ENCODE data around the gene TNS3. TPM values are rescaled to one million over a fixed set of nuclear protein-coding genes. Genes with fewer than 3 reads are reported as not detected.

The TNS3 gene
- total RNA-seq, 1 donor from 2014 or later, result 120 TPM

GRCh38 chr7:47371317-47371716 is 210.6 kb downstream of the TNS3 start:
- Mint-ChIP-seq H3K4me1 (ENCODE audit: low read depth) (peaks cover 4% of the 10 kb centered on the region), H3K27ac (no peak overlapping the region), H3K9me3 (ENCODE audit: low read depth) (no peaks in the 10 kb centered on the region), H3K27me3 (no peaks in the 10 kb centered on the region), H3K36me3 (ENCODE audit: insufficient read depth) (peaks cover 13% of the 10 kb centered on the region), H3K4me3 (ENCODE audit: low read depth) (no peak overlapping the region)
- no peak for DNase-seq (ENCODE audit: low spot score, unreplicated experiment)
- no peak for TF ChIP-seq CTCF (IDR thresholded peaks at IDR 0.05; ENCODE audit: unreplicated experiment)

- no peaks in the 10 kb centered on the region for H3K27me3 Mint-ChIP-seq
- TF ChIP-seq CTCF (IDR thresholded peaks at IDR 0.05; ENCODE audit: unreplicated experiment), result no peak
- no peaks in the 10 kb centered on the region for H3K9me3 Mint-ChIP-seq (ENCODE audit: low read depth)
- DNase-seq (ENCODE audit: low spot score, unreplicated experiment), result no peak
- no peak overlapping the region for H3K4me3 Mint-ChIP-seq (ENCODE audit: low read depth)
- H3K27ac Mint-ChIP-seq, result peak overlapping the region; percentile 89
- peaks cover 4% of the 10 kb centered on the region for H3K4me1 Mint-ChIP-seq (ENCODE audit: low read depth)
- peaks cover 13% of the 10 kb centered on the region for H3K36me3 Mint-ChIP-seq (ENCODE audit: insufficient read depth)
Observed at GRCh38 chr7:47370461-47371042, 211.4 kb downstream of the TNS3 start.

GRCh38 chr7:47369736-47370135 is 212.2 kb downstream of the TNS3 start:
- H3K4me3 Mint-ChIP-seq (ENCODE audit: low read depth), result no peak overlapping the region
- no peaks in the 10 kb centered on the region for H3K27me3 Mint-ChIP-seq
- no peaks in the 10 kb centered on the region for H3K9me3 Mint-ChIP-seq (ENCODE audit: low read depth)
- H3K4me1 Mint-ChIP-seq (ENCODE audit: low read depth), result peaks cover 4% of the 10 kb centered on the region
- peak overlapping the region; percentile 89 for H3K27ac Mint-ChIP-seq
- no peak for DNase-seq (ENCODE audit: low spot score, unreplicated experiment)
- peaks cover 13% of the 10 kb centered on the region for H3K36me3 Mint-ChIP-seq (ENCODE audit: insufficient read depth)
- no peak for TF ChIP-seq CTCF (IDR thresholded peaks at IDR 0.05; ENCODE audit: unreplicated experiment)

- TF ChIP-seq CTCF (IDR thresholded peaks at IDR 0.05; ENCODE audit: unreplicated experiment), result no peak
- H3K4me3 Mint-ChIP-seq (ENCODE audit: low read depth), result no peak overlapping the region
- H3K36me3 Mint-ChIP-seq (ENCODE audit: insufficient read depth), result peaks cover 11% of the 10 kb centered on the region
- H3K4me1 Mint-ChIP-seq (ENCODE audit: low read depth), result peaks cover 1% of the 10 kb centered on the region
- no peaks in the 10 kb centered on the region for H3K9me3 Mint-ChIP-seq (ENCODE audit: low read depth)
- H3K27ac Mint-ChIP-seq, result no peak overlapping the region
- no peak for DNase-seq (ENCODE audit: low spot score, unreplicated experiment)
- H3K27me3 Mint-ChIP-seq, result no peaks in the 10 kb centered on the region
Observed at GRCh38 chr7:47368190-47368812, 213.6 kb downstream of the TNS3 start.

- Mint-ChIP-seq H3K4me3 (ENCODE audit: low read depth) (no peak overlapping the region), H3K27me3 (no peaks in the 10 kb centered on the region), H3K4me1 (ENCODE audit: low read depth) (peaks cover 1% of the 10 kb centered on the region), H3K36me3 (ENCODE audit: insufficient read depth) (peaks cover 11% of the 10 kb centered on the region), H3K27ac (peak overlapping the region; percentile 62), H3K9me3 (ENCODE audit: low read depth) (no peaks in the 10 kb centered on the region)
- no peak for DNase-seq (ENCODE audit: low spot score, unreplicated experiment)
- TF ChIP-seq CTCF (IDR thresholded peaks at IDR 0.05; ENCODE audit: unreplicated experiment), result no peak
Observed at GRCh38 chr7:47367369-47367768, 214.5 kb downstream of the TNS3 start.

Measured in progenitor cell of endocrine pancreas (in vitro differentiated cells).